HG02852 (cell line): ENCODE results near the gene MYOZ3.

Source experiments
- ATAC-seq: cut with Tn5 transposase; IDR thresholded peaks from one replicate; pipeline ENCODE4 v1.9.1; 2021; ENCODE audit warnings: mild to moderate bottlenecking, moderate library complexity; ENCODE audit not compliant: unreplicated experiment

Gene MYOZ3

DNA sequence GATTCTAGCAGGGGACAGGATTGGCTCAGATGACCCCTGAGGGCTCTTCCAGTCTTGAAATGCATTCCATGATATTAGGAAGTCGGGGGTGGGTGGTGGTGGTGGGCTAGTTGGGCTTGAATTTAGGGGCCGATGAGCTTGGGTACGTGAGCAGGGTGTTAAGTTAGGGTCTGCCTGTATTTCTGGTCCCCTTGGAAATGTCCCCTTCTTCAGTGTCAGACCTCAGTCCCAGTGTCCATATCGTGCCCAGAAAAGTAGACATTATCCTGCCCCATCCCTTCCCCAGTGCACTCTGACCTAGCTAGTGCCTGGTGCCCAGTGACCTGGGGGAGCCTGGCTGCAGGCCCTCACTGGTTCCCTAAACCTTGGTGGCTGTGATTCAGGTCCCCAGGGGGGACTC, 2.9 kb upstream of the MYOZ3 start:
- ATAC-seq: no peak

DNA sequence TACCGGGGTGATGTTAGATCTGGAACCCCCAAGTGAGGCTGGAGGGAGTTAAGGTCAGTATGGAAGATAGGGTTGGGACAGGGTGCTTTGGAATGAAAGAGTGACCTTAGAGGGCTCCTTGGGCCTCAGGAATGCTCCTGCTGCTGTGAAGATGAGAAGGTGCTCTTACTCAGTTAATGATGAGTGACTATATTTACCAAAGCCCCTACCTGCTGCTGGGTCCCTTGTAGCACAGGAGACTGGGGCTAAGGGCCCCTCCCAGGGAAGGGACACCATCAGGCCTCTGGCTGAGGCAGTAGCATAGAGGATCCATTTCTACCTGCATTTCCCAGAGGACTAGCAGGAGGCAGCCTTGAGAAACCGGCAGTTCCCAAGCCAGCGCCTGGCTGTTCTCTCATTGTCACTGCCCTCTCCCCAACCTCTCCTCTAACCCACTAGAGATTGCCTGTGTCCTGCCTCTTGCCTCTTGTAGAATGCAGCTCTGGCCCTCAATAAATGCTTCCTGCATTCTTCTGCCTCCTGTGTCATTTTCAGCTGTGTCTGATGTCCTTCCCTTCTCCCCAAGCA, 2.3 kb upstream of the MYOZ3 start:
- ATAC-seq: no peak

GRCh38 chr5:150659360-150660107, 1.5 kb upstream of the MYOZ3 start:
- ATAC-seq: no peak

DNA sequence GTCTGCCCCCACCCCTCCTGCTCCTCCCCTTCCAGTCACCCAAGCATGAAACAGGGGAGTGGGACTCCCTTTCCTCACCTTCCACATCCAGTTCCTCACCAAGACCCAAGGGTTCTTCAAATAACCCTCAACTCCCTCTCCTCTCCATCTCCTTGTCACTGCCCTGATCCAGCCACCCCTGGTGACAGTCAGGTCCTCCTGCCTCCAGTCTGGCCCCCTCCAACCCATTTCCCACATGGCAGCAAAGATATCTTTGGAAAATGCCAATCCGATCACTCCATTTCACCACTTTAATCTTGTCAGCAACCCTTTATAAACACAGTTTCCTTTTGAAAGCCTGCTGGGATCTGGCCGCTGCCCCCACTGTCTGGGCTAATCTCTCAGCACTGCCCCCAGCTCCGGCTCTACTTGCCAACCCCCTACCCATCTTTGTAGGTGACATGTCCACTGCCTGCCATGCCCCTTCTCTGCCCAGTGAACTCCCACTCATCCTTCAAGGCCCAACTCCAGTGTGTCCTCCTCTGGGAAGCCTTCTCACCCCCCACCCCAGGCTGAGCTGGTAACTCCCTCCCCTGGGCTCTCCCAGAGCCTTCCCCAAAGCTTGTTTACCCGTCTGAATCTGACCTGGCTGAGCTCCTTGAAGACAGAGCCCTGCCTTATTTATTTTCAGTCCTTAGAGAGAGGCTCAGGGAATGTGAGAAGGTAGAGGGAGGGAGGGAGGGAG, 781 bp upstream of the MYOZ3 start:
- no peak for ATAC-seq

- no peak for ATAC-seq
Measured at GRCh38 chr5:150661821-150662596, 958 bp downstream of the MYOZ3 start.

DNA sequence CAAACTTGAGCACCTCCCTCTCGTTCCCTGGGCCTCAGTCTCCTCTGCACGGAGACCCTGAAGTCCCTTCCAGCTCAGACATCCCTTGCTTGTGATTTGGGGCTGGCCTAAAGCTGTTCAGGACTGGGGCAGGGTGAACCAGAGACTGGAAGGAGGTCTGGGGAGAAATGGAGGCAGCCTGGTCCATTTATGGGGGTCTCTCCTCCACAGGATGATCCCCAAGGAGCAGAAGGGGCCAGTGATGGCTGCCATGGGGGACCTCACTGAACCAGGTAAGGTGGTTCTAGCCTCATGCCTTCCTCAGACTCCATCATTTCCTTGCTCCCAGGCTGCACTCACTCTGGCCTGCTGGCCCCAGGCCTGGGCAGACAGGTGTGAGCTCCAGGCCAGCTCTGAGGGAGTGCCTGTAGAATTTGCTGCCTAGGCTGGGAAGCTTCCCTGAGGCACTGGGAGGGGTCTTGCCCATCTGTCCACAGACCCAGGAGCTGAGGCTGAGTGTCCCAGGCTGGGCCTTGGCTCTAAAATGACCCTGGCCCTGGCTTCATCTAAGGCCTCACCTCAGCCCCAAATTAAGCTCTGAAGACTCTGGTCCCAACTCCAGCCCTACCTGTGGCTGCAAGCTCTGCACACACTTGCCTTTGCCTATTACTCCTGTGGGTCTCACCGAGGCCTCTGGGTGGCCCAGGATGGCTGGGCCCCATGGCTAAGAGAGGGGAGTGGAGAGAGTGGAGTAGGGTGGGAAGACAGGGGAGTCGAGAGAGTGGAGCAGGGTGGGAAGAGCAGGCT, 1.9 kb downstream of the MYOZ3 start:
- ATAC-seq: no peak

GRCh38 chr5:150663936-150664335, 2.9 kb downstream of the MYOZ3 start:
- ATAC-seq: no peak

DNA sequence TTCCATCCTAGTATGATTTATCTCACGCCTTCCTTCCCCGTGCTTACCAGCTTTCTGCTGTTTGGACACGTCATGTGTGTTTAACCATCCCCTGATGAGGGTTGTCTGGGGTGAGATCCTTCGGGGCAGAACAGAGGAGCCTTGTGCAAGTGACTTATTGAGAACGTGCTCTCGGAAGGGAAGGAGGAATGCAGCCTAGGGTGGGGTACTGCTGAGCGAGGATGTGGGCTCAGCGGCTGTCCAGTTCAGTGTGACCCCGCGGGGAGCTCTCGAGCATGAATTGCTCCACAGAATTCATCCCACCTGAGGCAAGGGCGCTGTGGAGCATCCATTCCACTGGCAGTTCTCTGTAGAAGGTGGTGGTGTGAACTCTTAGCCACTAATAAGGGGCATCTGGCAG, 4.0 kb downstream of the MYOZ3 start:
- no peak for ATAC-seq

GRCh38 chr5:150670275-150670947, 9.4 kb downstream of the MYOZ3 start:
- no peak for ATAC-seq

- no peak for ATAC-seq
Measured at GRCh38 chr5:150670948-150671310, 9.9 kb downstream of the MYOZ3 start.

GRCh38 chr5:150671509-150672236, 10.6 kb downstream of the MYOZ3 start:
- ATAC-seq: no peak

- no peak for ATAC-seq
Measured at GRCh38 chr5:150672237-150672883, 11.3 kb downstream of the MYOZ3 start.

DNA sequence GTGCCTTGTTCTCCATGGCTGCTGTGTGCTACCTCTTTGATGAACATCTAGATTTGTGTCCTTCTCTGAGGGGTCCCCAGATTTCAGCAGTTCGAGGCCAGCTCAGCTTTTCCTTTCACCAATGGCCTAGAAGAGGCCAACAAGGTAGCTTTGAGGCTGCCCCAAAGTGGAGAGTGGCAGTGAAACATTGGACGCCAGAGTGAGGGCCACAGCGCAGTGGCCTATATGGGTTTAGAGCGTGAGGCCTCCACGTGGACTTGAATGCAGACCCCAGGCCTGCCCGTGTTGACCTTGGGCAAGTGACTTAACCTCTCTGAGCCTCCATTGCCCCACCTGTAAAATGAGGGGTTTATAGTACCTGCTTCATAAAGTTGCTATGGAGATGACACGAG, 11.8 kb downstream of the MYOZ3 start:
- ATAC-seq: no peak

DNA sequence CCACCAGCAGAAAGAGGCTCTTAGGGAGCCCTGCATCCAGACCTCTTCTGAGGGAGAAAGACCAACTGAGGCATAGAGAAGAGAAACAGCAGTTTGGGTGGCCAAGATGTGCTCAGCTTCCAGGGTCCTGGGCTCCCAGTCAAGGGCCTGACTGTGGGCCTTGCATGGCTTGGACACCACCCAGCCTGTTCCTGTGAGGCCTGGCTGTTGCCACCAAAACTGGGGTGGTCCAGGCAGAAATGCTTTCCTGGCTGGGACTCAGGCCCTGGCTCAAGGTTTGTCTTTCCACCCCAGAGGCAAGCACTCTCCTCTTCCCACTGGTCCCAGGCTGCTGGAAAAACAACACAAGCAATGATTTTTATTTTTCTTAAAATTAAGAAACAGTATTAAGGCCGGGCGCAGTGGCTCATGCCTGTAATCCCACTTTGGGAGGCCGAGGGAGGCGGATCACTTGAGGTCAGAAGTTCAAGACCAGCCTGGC, 13.3 kb downstream of the MYOZ3 start:
- no peak for ATAC-seq

DNA sequence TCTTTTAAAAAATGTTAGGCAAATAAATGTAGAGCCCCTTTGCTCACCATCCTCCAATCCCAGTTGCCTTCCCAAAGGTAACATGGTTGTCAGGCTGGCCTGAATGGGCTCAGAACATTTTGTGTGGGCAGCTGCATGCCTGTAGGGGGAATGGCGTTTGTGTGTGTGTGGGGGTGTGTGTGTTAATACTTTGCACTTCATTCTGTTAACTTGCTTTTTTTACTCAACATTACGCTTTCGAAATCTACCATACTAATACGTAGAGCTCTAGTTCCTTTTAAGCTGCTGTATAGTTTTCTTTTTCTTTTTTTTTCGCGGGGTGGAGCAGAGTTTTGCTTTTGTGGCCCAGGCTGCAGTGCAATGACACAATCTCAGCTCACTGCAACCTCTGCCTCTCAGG, 14.0 kb downstream of the MYOZ3 start:
- no peak for ATAC-seq

- ATAC-seq: no peak
Measured at GRCh38 chr5:150676578-150676977, 15.5 kb downstream of the MYOZ3 start.

- ATAC-seq: no peak
Measured at GRCh38 chr5:150689120-150689519, 28.1 kb downstream of the MYOZ3 start.

DNA sequence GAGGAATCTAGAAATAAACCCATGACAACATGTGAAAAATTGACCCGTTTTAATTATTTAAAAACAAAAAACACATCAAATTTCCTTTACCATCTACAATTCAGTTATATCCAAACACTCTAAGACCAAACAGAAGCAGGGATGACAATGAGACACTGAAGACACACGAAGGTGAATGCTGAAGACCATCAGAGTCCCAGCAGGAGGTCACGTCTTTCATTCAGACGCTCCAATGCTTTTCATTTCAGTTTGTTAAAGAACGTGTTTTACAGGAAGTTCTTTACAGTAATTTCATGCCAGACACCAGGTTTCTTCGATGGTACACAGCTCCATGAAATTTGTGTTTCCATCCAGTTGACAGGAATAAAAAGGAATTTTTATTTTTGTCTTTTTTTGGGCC, 29.7 kb downstream of the MYOZ3 start:
- no peak for ATAC-seq

DNA sequence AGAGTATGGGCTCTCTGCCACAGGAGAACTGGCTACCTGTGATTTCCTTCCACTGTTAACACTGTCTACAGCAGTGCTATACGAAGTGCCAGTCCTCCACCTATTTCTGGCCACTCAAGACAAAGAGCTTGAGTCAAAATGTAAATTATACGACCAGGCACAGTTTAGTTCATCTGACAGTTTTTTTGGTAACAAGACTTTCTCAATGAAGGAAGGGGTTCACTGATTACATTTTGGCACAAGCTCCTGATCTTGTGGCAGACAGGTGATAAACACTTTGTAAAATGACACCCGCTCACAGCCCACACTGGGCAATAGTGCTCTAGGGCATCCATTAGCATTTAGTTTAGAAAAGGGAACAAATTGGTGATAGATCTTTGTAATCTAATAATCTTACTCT, 31.2 kb downstream of the MYOZ3 start:
- no peak for ATAC-seq
